Measurements from ENCODE around the gene ZNF729. TPM values are rescaled to one million over a fixed set of nuclear protein-coding genes. Genes with fewer than 3 reads are reported as not detected.

The ZNF729 gene
- total RNA-seq: not detected

- H3K27me3 ChIP-seq: no peaks in the 10 kb centered on the region
- no peak for TF ChIP-seq EP300 (IDR thresholded peaks at IDR 0.05)
- TF ChIP-seq POLR2A (IDR thresholded peaks at IDR 0.05): no peak
- no peak for TF ChIP-seq CTCF (IDR thresholded peaks at IDR 0.05)
- no peak for DNase-seq (ENCODE audit: low spot score in 2 of 2)
- no peaks in the 10 kb centered on the region for H3K36me3 ChIP-seq
- WGBS, 2 donors: 6 to 10% methylated on average over 28 to 30 of the region's 32 CpGs
- H3K27ac ChIP-seq: no peak within 1 kb of the TSS
- no peak within 1 kb of the TSS for H3K4me3 ChIP-seq
- peaks cover 0 to 23% (median 0%) of the 10 kb centered on the region in 4 donors for H3K9me3 ChIP-seq
- no peaks in the 10 kb centered on the region for H3K4me1 ChIP-seq
Measured at GRCh38 chr19:22286151-22286810, at the start of gene ZNF729. Gene ZNF729 (plus strand): TSS chr19:22286441. CDS start chr19:22286526, 85 bp downstream.

GRCh38 chr19:22256856-22257255 is 29.4 kb upstream of the ZNF729 start:
- DNase-seq (ENCODE audit: low spot score in 2 of 2): no peak
- no peaks in the 10 kb centered on the region for H3K27me3 ChIP-seq
- H3K27ac ChIP-seq: no peak overlapping the region
- no peaks in the 10 kb centered on the region for H3K4me1 ChIP-seq
- no peak overlapping the region for H3K4me3 ChIP-seq
- H3K9me3 ChIP-seq: peaks cover 0 to 26% (median 0%) of the 10 kb centered on the region in 4 donors
- TF ChIP-seq CTCF (IDR thresholded peaks at IDR 0.05): no peak
- no peak for TF ChIP-seq POLR2A (IDR thresholded peaks at IDR 0.05)
- no peak for TF ChIP-seq EP300 (IDR thresholded peaks at IDR 0.05)
- no peaks in the 10 kb centered on the region for H3K36me3 ChIP-seq

GRCh38 chr19:22257381-22257780 is 28.9 kb upstream of the ZNF729 start:
- no peak overlapping the region for H3K27ac ChIP-seq
- H3K4me3 ChIP-seq: no peak overlapping the region
- H3K9me3 ChIP-seq: peaks cover 0 to 30% (median 0%) of the 10 kb centered on the region in 4 donors
- no peaks in the 10 kb centered on the region for H3K27me3 ChIP-seq
- H3K4me1 ChIP-seq: no peaks in the 10 kb centered on the region
- no peak for DNase-seq (ENCODE audit: low spot score in 2 of 2)
- TF ChIP-seq POLR2A (IDR thresholded peaks at IDR 0.05) (no peak), CTCF (IDR thresholded peaks at IDR 0.05) (no peak), EP300 (IDR thresholded peaks at IDR 0.05) (no peak)
- WGBS, 2 donors: 84 to 93% methylated on average over 2 of the region's 2 CpGs
- no peaks in the 10 kb centered on the region for H3K36me3 ChIP-seq

- TF ChIP-seq CTCF (IDR thresholded peaks at IDR 0.05) (no peak), POLR2A (IDR thresholded peaks at IDR 0.05) (no peak), EP300 (IDR thresholded peaks at IDR 0.05) (no peak)
- H3K4me1 ChIP-seq: no peaks in the 10 kb centered on the region
- peaks cover 0 to 34% (median 0%) of the 10 kb centered on the region in 4 donors for H3K9me3 ChIP-seq
- no peak for DNase-seq (ENCODE audit: low spot score in 2 of 2)
- no peaks in the 10 kb centered on the region for H3K36me3 ChIP-seq
- no peak overlapping the region for H3K4me3 ChIP-seq
- no peak overlapping the region for H3K27ac ChIP-seq
- H3K27me3 ChIP-seq: no peaks in the 10 kb centered on the region
Measured at GRCh38 chr19:22257916-22258315, 28.3 kb upstream of the ZNF729 start.

- H3K4me1 ChIP-seq: no peaks in the 10 kb centered on the region
- H3K27ac ChIP-seq: no peak overlapping the region
- TF ChIP-seq EP300 (IDR thresholded peaks at IDR 0.05) (no peak), POLR2A (IDR thresholded peaks at IDR 0.05) (no peak), CTCF (IDR thresholded peaks at IDR 0.05) (no peak)
- 74 to 87% methylated on average over 2 of the region's 2 CpGs for WGBS, 2 donors
- H3K27me3 ChIP-seq: no peaks in the 10 kb centered on the region
- H3K9me3 ChIP-seq: peaks cover 0 to 35% (median 0%) of the 10 kb centered on the region in 4 donors
- no peak overlapping the region for H3K4me3 ChIP-seq
- no peaks in the 10 kb centered on the region for H3K36me3 ChIP-seq
- DNase-seq (ENCODE audit: low spot score in 2 of 2): no peak
Measured at GRCh38 chr19:22260499-22260898, 25.7 kb upstream of the ZNF729 start.
